Measurements from ENCODE around the gene CYP2W1. TPM values are rescaled to one million over a fixed set of nuclear protein-coding genes. Genes with fewer than 3 reads are reported as not detected.

The CYP2W1 gene
- total and polyA plus RNA-seq, 2 donors (not counting 3 experiments of a cell fraction or from before 2014, with no cell fraction given) = not detected

DNA sequence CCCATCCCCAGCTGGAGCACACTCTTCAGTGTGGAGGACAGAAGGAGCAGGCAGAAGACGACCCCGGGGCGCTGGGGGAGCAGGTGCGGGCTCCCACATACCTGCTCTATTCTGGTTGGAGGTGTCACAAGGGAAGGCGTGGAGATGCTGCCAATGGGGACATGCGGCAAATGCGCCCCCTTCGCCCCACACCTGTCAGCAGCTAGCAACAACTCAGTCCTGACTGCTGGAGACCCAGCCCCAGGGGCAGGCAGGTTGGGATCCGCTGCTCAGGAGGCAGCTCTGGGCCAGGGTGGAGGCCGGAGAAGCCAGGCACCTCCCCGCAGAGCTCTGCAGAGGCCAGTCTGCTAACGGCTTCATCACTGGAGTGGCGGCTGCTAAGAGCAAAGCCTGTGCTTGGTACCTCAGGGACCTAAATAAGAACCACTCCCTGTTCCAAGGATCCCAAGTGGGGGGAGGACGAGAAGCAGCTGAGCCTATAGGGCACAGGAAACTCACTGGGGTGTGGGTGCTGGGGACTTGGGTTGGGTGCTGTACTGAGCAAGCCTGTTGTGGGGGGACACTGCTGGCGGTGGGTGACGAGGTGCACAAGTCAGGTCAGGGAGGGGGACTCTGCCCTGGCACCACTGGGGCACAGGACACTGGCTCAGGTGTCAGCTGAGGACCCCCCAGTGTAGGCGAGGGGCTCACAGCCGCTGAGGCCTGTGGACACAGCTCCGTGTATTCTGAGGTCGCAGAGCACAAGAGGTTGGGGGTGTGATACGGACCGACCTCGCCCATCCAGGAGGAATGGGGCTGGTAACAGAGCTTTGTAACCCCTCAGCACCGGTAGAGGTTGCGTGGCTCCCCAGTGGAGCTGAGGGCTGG, 42.1 kb downstream of the CYP2W1 start:
- Histone ChIP-seq H3K9ac (replicated peaks; ENCODE audit: extremely low read depth, insufficient read depth, low read length) (no peak overlapping the region), H3K9me1 (replicated peaks; ENCODE audit: control insufficient read depth, extremely low read depth, insufficient read depth, low read length) (no peaks in the 10 kb centered on the region), H3K4me2 (ENCODE audit: insufficient read depth, low read length) (no peak overlapping the region), H3K9me3 (replicated peaks; ENCODE audit: control insufficient read depth, insufficient read depth, low read length) (no peaks in the 10 kb centered on the region), H3K27me3 (ENCODE audit: control insufficient read depth in 2 of 2, insufficient read depth in 2 of 2, low read length in 2 of 2) (no peaks in the 10 kb centered on the region), H3K4me1 (ENCODE audit: control insufficient read depth, extremely low read depth, insufficient read depth, low read length) (peaks cover 8% of the 10 kb centered on the region), H3K36me3 (ENCODE audit: control insufficient read depth in 2 of 2, extremely low read depth in 1 of 2, insufficient read depth in 2 of 2, low read length in 2 of 2) (peaks cover 0 to 7% of the 10 kb centered on the region in 2 experiments), H3K79me2 (ENCODE audit: control insufficient read depth, insufficient read depth, low read length) (peaks cover 23% of the 10 kb centered on the region), H4K20me1 (replicated peaks; ENCODE audit: control insufficient read depth, extremely low read depth, insufficient read depth, low read length) (no peaks in the 10 kb centered on the region), H2AFZ (ENCODE audit: low read depth, low read length) (no peak overlapping the region), H3K27ac (ENCODE audit: insufficient read depth, low read depth, low read length) (no peak overlapping the region), H3K4me3 (replicated peaks in 1 of 3; ENCODE audit: insufficient read depth in 1 of 3, low read depth in 1 of 3, low read length in 3 of 3) (no peak overlapping the region)
- BruUV-seq (replicated peaks) = no TSS peak
- dilution Hi-C loops (cut with MboI; ENCODE audit: extremely low pct_ligation_motif_present, low sequenced_read_pairs) = no loop called here
- intact Hi-C loops (cut with micrococcal nuclease) = no loop called here
- no peak for FAIRE-seq
- ChIA-PET CTCF (interaction anchor here (3.7 kb wide), 1 partner anchor 40 kb away, joined by 35 read pairs; no protein-coding TSS in a partner anchor), POLR2A (no interaction called here)
- TF ChIP-seq, protein P1, sequence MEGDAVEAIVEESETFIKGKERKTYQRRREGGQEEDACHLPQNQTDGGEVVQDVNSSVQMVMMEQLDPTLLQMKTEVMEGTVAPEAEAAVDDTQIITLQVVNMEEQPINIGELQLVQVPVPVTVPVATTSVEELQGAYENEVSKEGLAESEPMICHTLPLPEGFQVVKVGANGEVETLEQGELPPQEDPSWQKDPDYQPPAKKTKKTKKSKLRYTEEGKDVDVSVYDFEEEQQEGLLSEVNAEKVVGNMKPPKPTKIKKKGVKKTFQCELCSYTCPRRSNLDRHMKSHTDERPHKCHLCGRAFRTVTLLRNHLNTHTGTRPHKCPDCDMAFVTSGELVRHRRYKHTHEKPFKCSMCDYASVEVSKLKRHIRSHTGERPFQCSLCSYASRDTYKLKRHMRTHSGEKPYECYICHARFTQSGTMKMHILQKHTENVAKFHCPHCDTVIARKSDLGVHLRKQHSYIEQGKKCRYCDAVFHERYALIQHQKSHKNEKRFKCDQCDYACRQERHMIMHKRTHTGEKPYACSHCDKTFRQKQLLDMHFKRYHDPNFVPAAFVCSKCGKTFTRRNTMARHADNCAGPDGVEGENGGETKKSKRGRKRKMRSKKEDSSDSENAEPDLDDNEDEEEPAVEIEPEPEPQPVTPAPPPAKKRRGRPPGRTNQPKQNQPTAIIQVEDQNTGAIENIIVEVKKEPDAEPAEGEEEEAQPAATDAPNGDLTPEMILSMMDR (IDR thresholded peaks at IDR 0.05; ENCODE audit: extremely low read depth in 1 of 2, insufficient read depth in 1 of 2, low read depth in 1 of 2, low read length in 2 of 2) = no peak
- TF ChIP-seq POLR2AphosphoS5 (IDR thresholded peaks at IDR 0.05; ENCODE audit: insufficient read depth, low read depth, low read length) = no peak
- no peak for TF ChIP-seq EZH2 (IDR thresholded peaks at IDR 0.05; ENCODE audit: borderline replicate concordance, low read depth, low read length, severe bottlenecking)
- TF ChIP-seq MYC (IDR thresholded peaks at IDR 0.05; ENCODE audit: low read depth, low read length) = no peak
- TF ChIP-seq, protein P2, sequence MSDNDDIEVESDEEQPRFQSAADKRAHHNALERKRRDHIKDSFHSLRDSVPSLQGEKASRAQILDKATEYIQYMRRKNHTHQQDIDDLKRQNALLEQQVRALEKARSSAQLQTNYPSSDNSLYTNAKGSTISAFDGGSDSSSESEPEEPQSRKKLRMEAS (IDR thresholded peaks at IDR 0.05; ENCODE audit: insufficient read depth, insufficient read length) = no peak
- no peak for TF ChIP-seq POLR2A (IDR thresholded peaks at IDR 0.05; ENCODE audit: low read depth, low read length)
- TF ChIP-seq FOS (IDR thresholded peaks at IDR 0.05; ENCODE audit: borderline replicate concordance, insufficient read depth, low read length) = no peak
- no peak for TF ChIP-seq GATA2 (IDR thresholded peaks at IDR 0.05; ENCODE audit: insufficient read depth, insufficient read length, low read depth, low read length)
- TF ChIP-seq JUN (IDR thresholded peaks at IDR 0.05; ENCODE audit: borderline replicate concordance, insufficient read depth, insufficient read length, low read depth) = no peak
- no peak for DNase-seq (ENCODE audit: low read depth, low spot score)

Measured in endothelial cell of umbilical vein (primary cell).